Measurements from ENCODE around the gene CNKSR3. TPM values are rescaled to one million over a fixed set of nuclear protein-coding genes. Genes with fewer than 3 reads are reported as not detected.

CNKSR3 gene
- total and polyA plus RNA-seq, 2 experiments from 2014 or later = 1.9 to 5.7 TPM

DNA sequence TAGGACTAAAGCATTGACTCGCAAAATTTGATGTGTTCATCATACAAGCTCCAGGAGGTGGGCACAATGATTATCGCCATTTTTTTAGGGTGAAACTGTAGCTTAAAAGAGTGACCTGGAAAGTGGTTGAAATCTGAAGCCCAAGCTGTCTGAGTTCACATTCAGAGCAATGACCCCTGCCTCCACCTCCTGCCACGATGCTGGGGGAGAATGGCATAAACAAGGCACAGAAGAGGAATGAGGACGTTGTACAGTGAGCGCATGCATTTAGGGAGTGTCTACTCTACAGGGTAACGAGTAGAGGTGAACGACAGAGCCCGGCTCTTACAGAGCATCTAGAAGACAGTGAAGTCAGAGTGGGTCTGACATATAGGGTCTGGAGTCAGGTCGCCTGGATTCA lies 37.2 kb downstream of the CNKSR3 start (continued):
- TF ChIP-seq STAT1 (IDR thresholded peaks at IDR 0.05; ENCODE audit: unreplicated experiment) (no peak), POLR2AphosphoS5 (IDR thresholded peaks at IDR 0.05; ENCODE audit: low read depth) (no peak)
- TF ChIP-seq, protein P1, sequence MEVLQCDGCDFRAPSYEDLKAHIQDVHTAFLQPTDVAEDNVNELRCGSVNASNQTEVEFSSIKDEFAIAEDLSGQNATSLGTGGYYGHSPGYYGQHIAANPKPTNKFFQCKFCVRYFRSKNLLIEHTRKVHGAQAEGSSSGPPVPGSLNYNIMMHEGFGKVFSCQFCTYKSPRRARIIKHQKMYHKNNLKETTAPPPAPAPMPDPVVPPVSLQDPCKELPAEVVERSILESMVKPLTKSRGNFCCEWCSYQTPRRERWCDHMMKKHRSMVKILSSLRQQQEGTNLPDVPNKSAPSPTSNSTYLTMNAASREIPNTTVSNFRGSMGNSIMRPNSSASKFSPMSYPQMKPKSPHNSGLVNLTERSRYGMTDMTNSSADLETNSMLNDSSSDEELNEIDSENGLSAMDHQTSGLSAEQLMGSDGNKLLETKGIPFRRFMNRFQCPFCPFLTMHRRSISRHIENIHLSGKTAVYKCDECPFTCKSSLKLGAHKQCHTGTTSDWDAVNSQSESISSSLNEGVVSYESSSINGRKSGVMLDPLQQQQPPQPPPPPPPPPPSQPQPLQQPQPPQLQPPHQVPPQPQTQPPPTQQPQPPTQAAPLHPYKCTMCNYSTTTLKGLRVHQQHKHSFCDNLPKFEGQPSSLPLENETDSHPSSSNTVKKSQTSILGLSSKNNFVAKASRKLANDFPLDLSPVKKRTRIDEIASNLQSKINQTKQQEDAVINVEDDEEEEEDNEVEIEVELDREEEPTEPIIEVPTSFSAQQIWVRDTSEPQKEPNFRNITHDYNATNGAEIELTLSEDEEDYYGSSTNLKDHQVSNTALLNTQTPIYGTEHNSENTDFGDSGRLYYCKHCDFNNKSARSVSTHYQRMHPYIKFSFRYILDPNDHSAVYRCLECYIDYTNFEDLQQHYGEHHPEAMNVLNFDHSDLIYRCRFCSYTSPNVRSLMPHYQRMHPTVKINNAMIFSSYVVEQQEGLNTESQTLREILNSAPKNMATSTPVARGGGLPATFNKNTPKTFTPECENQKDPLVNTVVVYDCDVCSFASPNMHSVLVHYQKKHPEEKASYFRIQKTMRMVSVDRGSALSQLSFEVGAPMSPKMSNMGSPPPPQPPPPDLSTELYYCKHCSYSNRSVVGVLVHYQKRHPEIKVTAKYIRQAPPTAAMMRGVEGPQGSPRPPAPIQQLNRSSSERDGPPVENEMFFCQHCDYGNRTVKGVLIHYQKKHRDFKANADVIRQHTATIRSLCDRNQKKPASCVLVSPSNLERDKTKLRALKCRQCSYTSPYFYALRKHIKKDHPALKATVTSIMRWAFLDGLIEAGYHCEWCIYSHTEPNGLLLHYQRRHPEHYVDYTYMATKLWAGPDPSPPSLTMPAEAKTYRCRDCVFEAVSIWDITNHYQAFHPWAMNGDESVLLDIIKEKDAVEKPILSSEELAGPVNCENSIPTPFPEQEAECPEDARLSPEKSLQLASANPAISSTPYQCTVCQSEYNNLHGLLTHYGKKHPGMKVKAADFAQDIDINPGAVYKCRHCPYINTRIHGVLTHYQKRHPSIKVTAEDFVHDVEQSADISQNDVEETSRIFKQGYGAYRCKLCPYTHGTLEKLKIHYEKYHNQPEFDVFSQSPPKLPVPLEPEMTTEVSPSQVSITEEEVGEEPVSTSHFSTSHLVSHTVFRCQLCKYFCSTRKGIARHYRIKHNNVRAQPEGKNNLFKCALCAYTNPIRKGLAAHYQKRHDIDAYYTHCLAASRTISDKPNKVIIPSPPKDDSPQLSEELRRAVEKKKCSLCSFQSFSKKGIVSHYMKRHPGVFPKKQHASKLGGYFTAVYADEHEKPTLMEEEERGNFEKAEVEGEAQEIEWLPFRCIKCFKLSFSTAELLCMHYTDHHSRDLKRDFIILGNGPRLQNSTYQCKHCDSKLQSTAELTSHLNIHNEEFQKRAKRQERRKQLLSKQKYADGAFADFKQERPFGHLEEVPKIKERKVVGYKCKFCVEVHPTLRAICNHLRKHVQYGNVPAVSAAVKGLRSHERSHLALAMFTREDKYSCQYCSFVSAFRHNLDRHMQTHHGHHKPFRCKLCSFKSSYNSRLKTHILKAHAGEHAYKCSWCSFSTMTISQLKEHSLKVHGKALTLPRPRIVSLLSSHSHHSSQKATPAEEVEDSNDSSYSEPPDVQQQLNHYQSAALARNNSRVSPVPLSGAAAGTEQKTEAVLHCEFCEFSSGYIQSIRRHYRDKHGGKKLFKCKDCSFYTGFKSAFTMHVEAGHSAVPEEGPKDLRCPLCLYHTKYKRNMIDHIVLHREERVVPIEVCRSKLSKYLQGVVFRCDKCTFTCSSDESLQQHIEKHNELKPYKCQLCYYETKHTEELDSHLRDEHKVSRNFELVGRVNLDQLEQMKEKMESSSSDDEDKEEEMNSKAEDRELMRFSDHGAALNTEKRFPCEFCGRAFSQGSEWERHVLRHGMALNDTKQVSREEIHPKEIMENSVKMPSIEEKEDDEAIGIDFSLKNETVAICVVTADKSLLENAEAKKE (CRISPR knock-in tag; IDR thresholded peaks at IDR 0.05) = no peak

GRCh38 chr6:154471609-154472362 lies 38.7 kb downstream of the CNKSR3 start:
- Mint-ChIP-seq H3K9me3 (peaks cover 7% of the 10 kb centered on the region; the same call in 2 of the 3 replicates), H3K4me3 (no peak overlapping the region), H3K27me3 (ENCODE audit: insufficient read depth, low read depth, poor library complexity) (peaks cover 1% of the 10 kb centered on the region), H3K36me3 (ENCODE audit: low read depth) (peaks cover 6% of the 10 kb centered on the region; the same call in 2 of the 3 replicates), H3K4me1 (no peaks in the 10 kb centered on the region; the same call in 2 of the 3 replicates), H3K27ac (no peak overlapping the region)
- H3K4me3 ChIP-seq = no peak overlapping the region
- no peak overlapping the region for H2AFZ ChIP-seq
- H3K36me3 ChIP-seq (ENCODE audit: insufficient read depth) = no peaks in the 10 kb centered on the region
- H4K20me1 ChIP-seq (replicated peaks; ENCODE audit: insufficient read depth) = no peaks in the 10 kb centered on the region
- DNase-seq (ENCODE audit: low spot score) = no peak
- no peak overlapping the region for H3K4me2 ChIP-seq
- no peak overlapping the region for H3K27ac ChIP-seq (ENCODE audit: low read depth)
- no peaks in the 10 kb centered on the region for H3F3A ChIP-seq (replicated peaks; ENCODE audit: low read depth)
- 0 out of 2 replicates have a peak, but pooled peaks cover 2% of the 10 kb centered on the region for H3K9me2 ChIP-seq (ENCODE audit: insufficient read depth)
- no peaks in the 10 kb centered on the region for H3K4me1 ChIP-seq (ENCODE audit: insufficient read depth)
- no peaks in the 10 kb centered on the region for H3K27me3 ChIP-seq (ENCODE audit: insufficient read depth)
- no peak for ATAC-seq
- no peaks in the 10 kb centered on the region; the same call in 1 of the 2 replicates for H3K79me2 ChIP-seq (replicated peaks; ENCODE audit: insufficient read depth)
- no peak for TF ChIP-seq CREB1 (CRISPR knock-in tag; IDR thresholded peaks at IDR 0.05; ENCODE audit: low read depth)
- no peak for TF ChIP-seq ZNF331 (CRISPR knock-in tag; IDR thresholded peaks at IDR 0.05; ENCODE audit: low read depth)
- no peak for TF ChIP-seq EZH2 (IDR thresholded peaks at IDR 0.05; ENCODE audit: low read depth, unreplicated experiment)
- TF ChIP-seq STAT1 (IDR thresholded peaks at IDR 0.05; ENCODE audit: unreplicated experiment) = no peak
- TF ChIP-seq EZH2phosphoT487 (IDR thresholded peaks at IDR 0.05; ENCODE audit: unreplicated experiment) = no peak
- TF ChIP-seq REST (IDR thresholded peaks at IDR 0.05; ENCODE audit: unreplicated experiment) = no peak
- no peak for TF ChIP-seq ETS1 (IDR thresholded peaks at IDR 0.05)

Data from GM23338 (cell line).